SK-N-SH treated with all-trans-retinoic acid at 6 μM for 48 hours (cell line): ENCODE measurements around the gene NOXA1.

Source experiments
- TCF4 ChIP-seq: fragments of 250-450 bp; sonication (Bioruptor Pico); IDR thresholded peaks from 2 replicates; pipeline ENCODE4 v1.8.0; 2021; ENCODE audit warnings: mild to moderate bottlenecking, moderate library complexity, borderline replicate concordance
- ZFP3 ChIP-seq: fragments of 250-450 bp; sonication (Bioruptor Pico); IDR thresholded peaks from 2 replicates; pipeline ENCODE4 v1.5.0; 2020; ENCODE audit warnings: mild to moderate bottlenecking, moderate library complexity

- TF ChIP-seq TCF4 (CRISPR knock-in tag), result no peak
- TF ChIP-seq ZFP3 (CRISPR knock-in tag), result no peak
These were observed 40.1 kb downstream of the NOXA1 start for GRCh38 chr9:137462986-137463930.
